ENCODE measurements around the gene EYS.

DNA sequence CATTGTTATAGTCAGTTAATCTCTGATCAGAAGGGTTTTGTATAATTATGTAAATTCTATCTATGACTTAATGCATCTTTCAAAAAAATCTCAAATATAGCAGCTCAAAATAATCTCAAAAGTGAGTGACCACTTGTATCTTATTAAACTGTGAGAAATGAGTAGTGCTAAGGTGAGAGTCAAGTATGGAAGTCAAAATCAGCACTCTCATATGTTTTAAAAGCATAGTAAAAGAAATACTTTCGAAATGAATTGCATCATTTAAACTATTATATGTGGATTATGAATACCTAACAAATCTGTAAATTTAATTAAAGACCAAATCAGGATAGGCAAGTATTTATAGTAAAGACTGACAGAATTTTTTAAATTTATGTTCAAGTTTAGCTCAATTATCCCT lies 1425.9 kb downstream of the EYS start:
- TF ChIP-seq GATA3 (IDR thresholded peaks at IDR 0.05; ENCODE audit: low read depth, low read length) (no peak), GATA2 (IDR thresholded peaks at IDR 0.05; ENCODE audit: low read depth, low read length) (no peak)

Data from SH-SY5Y (cell line).